Effector memory CD4-positive, alpha-beta T cell (primary cell): ENCODE data around the gene SIRPD.
"Not testable (repeated sequence)": the region's sequence is repeated elsewhere in the genome, so short reads cannot be mapped to it uniquely, and the experiment has no call there.

Experiments used
- DNase-seq, 3 donors: peaks; one replicate each; pipeline ENCODE4 v3.0.0-alpha.2; 2020
- H3K27ac ChIP-seq: 2 replicates; pipeline ENCODE4 v1.7.0; 2013; ENCODE audit warnings: mild to moderate bottlenecking, low read length, moderate library complexity; ENCODE audit not compliant: insufficient read depth, poor library complexity, severe bottlenecking
- H3K27me3 ChIP-seq: replicated peaks from 2 replicates; pipeline ENCODE4 v1.7.0; 2013; ENCODE audit warnings: mild to moderate bottlenecking, low read length; ENCODE audit not compliant: insufficient read depth, control insufficient read depth, poor library complexity, severe bottlenecking
- H3K36me3 ChIP-seq: 2 replicates; pipeline ENCODE4 v1.7.0; 2013; ENCODE audit warnings: mild to moderate bottlenecking, low read length, moderate library complexity; ENCODE audit not compliant: control insufficient read depth, insufficient read depth
- H3K4me1 ChIP-seq: 2 replicates; pipeline ENCODE4 v1.7.0; 2013; ENCODE audit warnings: low read length, mild to moderate bottlenecking; ENCODE audit not compliant: control insufficient read depth, insufficient read depth, poor library complexity, severe bottlenecking
- H3K4me3 ChIP-seq: 2 replicates; pipeline ENCODE4 v1.7.0; 2013; ENCODE audit warnings: low read length, low read depth, mild to moderate bottlenecking; ENCODE audit not compliant: insufficient read depth, poor library complexity, severe bottlenecking
- H3K9me3 ChIP-seq: 2 replicates; pipeline ENCODE4 v1.7.0; 2013; ENCODE audit warnings: mild to moderate bottlenecking, low read length, moderate library complexity; ENCODE audit not compliant: control insufficient read depth
- total RNA-seq, 3 donors: gene quantifications; one replicate each; lab custom pipeline; 2026; lab: John Stamatoyannopoulos, UW

Gene SIRPD
- 0 reads per million in 3 donors for total RNA-seq

GRCh38 chr20:1557605-1558004 is at the start of gene SIRPD:
Gene SIRPD (minus strand): TSS chr20:1557705. CDS start chr20:1557653, 52 bp downstream.
- H3K4me1 ChIP-seq, result no peaks in the 10 kb centered on the region
- no peak for DNase-seq
- H3K9me3 ChIP-seq, result no peaks in the 10 kb centered on the region
- no peak within 1 kb of the TSS for H3K4me3 ChIP-seq
- H3K27me3 ChIP-seq, result no peaks in the 10 kb centered on the region
- no peak within 1 kb of the TSS for H3K27ac ChIP-seq
- H3K36me3 ChIP-seq, result no peaks in the 10 kb centered on the region

- Histone ChIP-seq H3K9me3 (no peaks in the 10 kb centered on the region), H3K27ac (no peak overlapping the region), H3K4me1 (no peaks in the 10 kb centered on the region)
These were observed 43.2 kb upstream of the SIRPD start for GRCh38 chr20:1600736-1601135.

GRCh38 chr20:1595333-1595732 is 37.8 kb upstream of the SIRPD start:
- H3K36me3 ChIP-seq, result no peaks in the 10 kb centered on the region
- no peaks in the 10 kb centered on the region for H3K9me3 ChIP-seq
- no peak for DNase-seq
- no peak overlapping the region for H3K4me3 ChIP-seq
- no peaks in the 10 kb centered on the region for H3K4me1 ChIP-seq
- H3K27ac ChIP-seq, result no peak overlapping the region
- no peaks in the 10 kb centered on the region for H3K27me3 ChIP-seq

More at GRCh38 chr20:1600736-1601135, 43.2 kb upstream of the SIRPD start:
- H3K27me3 ChIP-seq, result no peaks in the 10 kb centered on the region
- no peak overlapping the region for H3K4me3 ChIP-seq
- H3K36me3 ChIP-seq, result no peaks in the 10 kb centered on the region
- no peak for DNase-seq

- Histone ChIP-seq H3K4me3 (no peak overlapping the region), H3K27me3 (no peaks in the 10 kb centered on the region), H3K4me1 (no peaks in the 10 kb centered on the region), H3K36me3 (no peaks in the 10 kb centered on the region), H3K27ac (no peak overlapping the region), H3K9me3 (no peaks in the 10 kb centered on the region)
- DNase-seq, result no peak
These were observed 31.3 kb upstream of the SIRPD start for GRCh38 chr20:1588533-1589460.

GRCh38 chr20:1587781-1588532 is 30.5 kb upstream of the SIRPD start:
- no peak overlapping the region for H3K4me3 ChIP-seq
- H3K9me3 ChIP-seq, result no peaks in the 10 kb centered on the region
- no peaks in the 10 kb centered on the region for H3K27me3 ChIP-seq
- no peaks in the 10 kb centered on the region for H3K36me3 ChIP-seq
- H3K27ac ChIP-seq, result no peak overlapping the region
- no peak for DNase-seq
- H3K4me1 ChIP-seq, result no peaks in the 10 kb centered on the region

GRCh38 chr20:1579488-1579887 is 22.0 kb upstream of the SIRPD start:
- no peaks in the 10 kb centered on the region for H3K4me1 ChIP-seq
- H3K36me3 ChIP-seq, result no peaks in the 10 kb centered on the region
- no peaks in the 10 kb centered on the region for H3K27me3 ChIP-seq
- no peaks in the 10 kb centered on the region for H3K9me3 ChIP-seq
- DNase-seq, result no peak
- H3K4me3 ChIP-seq, result no peak overlapping the region
- no peak overlapping the region for H3K27ac ChIP-seq

- Histone ChIP-seq H3K4me1 (no peaks in the 10 kb centered on the region), H3K36me3 (no peaks in the 10 kb centered on the region), H3K9me3 (no peaks in the 10 kb centered on the region), H3K27ac (no peak overlapping the region), H3K27me3 (no peaks in the 10 kb centered on the region), H3K4me3 (no peak overlapping the region)
- DNase-seq, result no peak
These were observed 20.4 kb upstream of the SIRPD start for GRCh38 chr20:1577906-1578305.

GRCh38 chr20:1577313-1577712 is 19.8 kb upstream of the SIRPD start:
- not testable (repeated sequence) for H3K4me1 ChIP-seq, DNase-seq, H3K4me3 ChIP-seq, H3K36me3 ChIP-seq, H3K27me3 ChIP-seq, H3K9me3 ChIP-seq, H3K27ac ChIP-seq

- Histone ChIP-seq H3K9me3 (no peaks in the 10 kb centered on the region), H3K27ac (no peak overlapping the region), H3K4me3 (no peak overlapping the region), H3K36me3 (no peaks in the 10 kb centered on the region), H3K4me1 (no peaks in the 10 kb centered on the region), H3K27me3 (no peaks in the 10 kb centered on the region)
- no peak for DNase-seq
These were observed 19.1 kb upstream of the SIRPD start for GRCh38 chr20:1576641-1577040.

GRCh38 chr20:1576003-1576402 is 18.5 kb upstream of the SIRPD start:
- not testable (repeated sequence) for H3K4me3 ChIP-seq, DNase-seq, H3K9me3 ChIP-seq, H3K27me3 ChIP-seq, H3K36me3 ChIP-seq, H3K4me1 ChIP-seq, H3K27ac ChIP-seq
